ENCODE measurements around the gene CTNNA2. TPM values are rescaled to one million over a fixed set of nuclear protein-coding genes. Genes with fewer than 3 reads are reported as not detected.

Gene CTNNA2
- total RNA-seq, 1 experiment from 2014 or later, result 5.5 TPM

GRCh38 chr2:80689106-80689505, 1176.3 kb downstream of the CTNNA2 start:
- H3K23me2 ChIP-seq (ENCODE audit: insufficient read length, low read depth, low read length, poor library complexity, severe bottlenecking), result no peaks in the 10 kb centered on the region
- no peak overlapping the region for H3T11ph ChIP-seq (ENCODE audit: low read length)
- no peaks in the 10 kb centered on the region for H3K79me1 ChIP-seq (ENCODE audit: insufficient read depth, low read depth, low read length, poor library complexity, severe bottlenecking)
- Mint-ChIP-seq H3K27ac (no peak overlapping the region), H3K4me1 (peaks cover 3 to 6% of the 10 kb centered on the region in 2 experiments; a peak in 3 of 4 replicates), H3K4me3 (no peak overlapping the region), H3K9me3 (no peaks in the 10 kb centered on the region; a peak in 1 of 5 replicates), H3K36me3 (ENCODE audit: insufficient read depth in 1 of 3, low read depth in 3 of 3) (no peaks in the 10 kb centered on the region), H3K27me3 (ENCODE audit: low read depth) (no peaks in the 10 kb centered on the region)
- TF ChIP-seq CTCF (conservative IDR thresholded peaks at IDR 0.05), result no peak
- H3K9ac ChIP-seq (ENCODE audit: extremely low read depth, insufficient read length, low read length), result no peak overlapping the region
- H4K8ac ChIP-seq (replicated peaks; ENCODE audit: insufficient read length, low read depth, low read length), result no peak overlapping the region
- H4K5ac ChIP-seq (ENCODE audit: insufficient read length, low read depth, low read length), result no peak overlapping the region
- no peak overlapping the region for H4K91ac ChIP-seq (ENCODE audit: insufficient read length, low read depth, low read length)
- no peak overlapping the region for H3K14ac ChIP-seq (ENCODE audit: insufficient read depth, low read length)
- no peak overlapping the region for H3K4me2 ChIP-seq (ENCODE audit: insufficient read depth, insufficient read length, low read length)
- no peak for DNase-seq
- no peaks in the 10 kb centered on the region for H4K20me1 ChIP-seq (ENCODE audit: control insufficient read depth, insufficient read depth, insufficient read length)
- H2BK120ac ChIP-seq (ENCODE audit: low read depth, low read length, poor library complexity, severe bottlenecking), result no peak overlapping the region
- WGBS (ENCODE audit: extremely low coverage, insufficient read length, low lambda C conversion rate), result no CpG with 5 or more reads among the region's 1 CpG
- no peak overlapping the region for H2AFZ ChIP-seq (ENCODE audit: low read length)
- no peak overlapping the region for H2BK15ac ChIP-seq (ENCODE audit: low read depth, low read length)
- no peak overlapping the region for H2BK5ac ChIP-seq (ENCODE audit: insufficient read length, low read length)
- H3K9me3 ChIP-seq (ENCODE audit: control insufficient read depth, low read depth, low read length), result no peaks in the 10 kb centered on the region
- H3K79me2 ChIP-seq (ENCODE audit: insufficient read depth, low read length), result no peaks in the 10 kb centered on the region
- no peak overlapping the region for H2AK5ac ChIP-seq (ENCODE audit: insufficient read length, low read length)
- no peak overlapping the region for H3K56ac ChIP-seq (ENCODE audit: insufficient read length, low read depth, low read length)
- H3K27me3 ChIP-seq (ENCODE audit: insufficient read depth, low read length), result no peaks in the 10 kb centered on the region
- no peak overlapping the region for H3K18ac ChIP-seq (ENCODE audit: insufficient read length, low read depth, low read length)
- no peak overlapping the region for H3K23ac ChIP-seq (ENCODE audit: insufficient read length, low read depth, low read length)
- no peak overlapping the region for H2BK20ac ChIP-seq (ENCODE audit: low read depth, low read length, poor library complexity, severe bottlenecking)
- no peak overlapping the region for H3K4ac ChIP-seq (ENCODE audit: low read depth, low read length)
- H3K4me1 ChIP-seq (ENCODE audit: insufficient read depth, low read length), result no peaks in the 10 kb centered on the region
- no peak overlapping the region for H3K27ac ChIP-seq (ENCODE audit: insufficient read length, low read depth, low read length)
- H2BK12ac ChIP-seq (ENCODE audit: insufficient read length, low read depth, low read length), result no peak overlapping the region

Small RNAs within 50 kb of the gene (microRNA-seq; reads per million reads assigned to microRNA genes)
- not detected for gene MIR4264 (ENCODE audit: borderline microRNAs expressed)
- not detected for gene MIR8080 (ENCODE audit: borderline microRNAs expressed)

Data from H9 (cell line).